ENCODE data around the gene PAH. TPM values are rescaled to one million over a fixed set of nuclear protein-coding genes. Genes with fewer than 3 reads are reported as not detected.
A peak's percentile ranks its signal among the peaks of the same experiment; 100 is the strongest.

Gene PAH
- polyA plus RNA-seq, 1 of the 3 experiments (the other 2 are of a cell fraction) = not detected

DNA sequence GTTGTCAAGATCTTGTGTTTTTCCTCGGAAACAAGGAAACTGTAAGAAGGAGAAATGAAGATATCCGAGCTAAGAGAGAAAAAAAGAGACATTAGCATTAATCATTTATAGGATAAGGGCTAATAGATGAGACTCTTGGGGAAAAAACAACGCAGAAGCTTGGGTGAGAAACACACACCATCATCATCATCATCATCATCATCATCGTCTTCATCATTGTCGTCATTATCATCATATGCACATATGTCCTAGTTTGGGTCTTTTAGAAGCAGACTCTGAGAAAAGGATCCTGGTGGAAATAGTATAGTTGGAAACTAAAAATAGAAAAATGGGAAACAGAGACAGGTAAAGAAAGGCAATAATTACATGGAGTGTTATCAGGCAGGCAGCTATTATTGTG, 95.9 kb downstream of the PAH start (continued):
- TF ChIP-seq, protein P1, sequence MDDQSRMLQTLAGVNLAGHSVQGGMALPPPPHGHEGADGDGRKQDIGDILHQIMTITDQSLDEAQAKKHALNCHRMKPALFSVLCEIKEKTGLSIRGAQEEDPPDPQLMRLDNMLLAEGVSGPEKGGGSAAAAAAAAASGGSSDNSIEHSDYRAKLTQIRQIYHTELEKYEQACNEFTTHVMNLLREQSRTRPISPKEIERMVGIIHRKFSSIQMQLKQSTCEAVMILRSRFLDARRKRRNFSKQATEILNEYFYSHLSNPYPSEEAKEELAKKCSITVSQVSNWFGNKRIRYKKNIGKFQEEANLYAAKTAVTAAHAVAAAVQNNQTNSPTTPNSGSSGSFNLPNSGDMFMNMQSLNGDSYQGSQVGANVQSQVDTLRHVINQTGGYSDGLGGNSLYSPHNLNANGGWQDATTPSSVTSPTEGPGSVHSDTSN (IDR thresholded peaks at IDR 0.05) = no peak
- TF ChIP-seq TEAD4 (IDR thresholded peaks at IDR 0.05; ENCODE audit: borderline replicate concordance, insufficient read depth) (no peak), JUND (IDR thresholded peaks at IDR 0.05) (no peak), RAD21 (IDR thresholded peaks at IDR 0.05; ENCODE audit: low read length) (no peak), MXI1 (IDR thresholded peaks at IDR 0.05; ENCODE audit: low read depth, low read length) (no peak), NRF1 (IDR thresholded peaks at IDR 0.05; ENCODE audit: low read depth, low read length) (no peak)
- TF ChIP-seq, protein P2, sequence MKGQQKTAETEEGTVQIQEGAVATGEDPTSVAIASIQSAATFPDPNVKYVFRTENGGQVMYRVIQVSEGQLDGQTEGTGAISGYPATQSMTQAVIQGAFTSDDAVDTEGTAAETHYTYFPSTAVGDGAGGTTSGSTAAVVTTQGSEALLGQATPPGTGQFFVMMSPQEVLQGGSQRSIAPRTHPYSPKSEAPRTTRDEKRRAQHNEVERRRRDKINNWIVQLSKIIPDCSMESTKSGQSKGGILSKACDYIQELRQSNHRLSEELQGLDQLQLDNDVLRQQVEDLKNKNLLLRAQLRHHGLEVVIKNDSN (IDR thresholded peaks at IDR 0.05; ENCODE audit: borderline replicate concordance, low read depth) = no peak

DNA sequence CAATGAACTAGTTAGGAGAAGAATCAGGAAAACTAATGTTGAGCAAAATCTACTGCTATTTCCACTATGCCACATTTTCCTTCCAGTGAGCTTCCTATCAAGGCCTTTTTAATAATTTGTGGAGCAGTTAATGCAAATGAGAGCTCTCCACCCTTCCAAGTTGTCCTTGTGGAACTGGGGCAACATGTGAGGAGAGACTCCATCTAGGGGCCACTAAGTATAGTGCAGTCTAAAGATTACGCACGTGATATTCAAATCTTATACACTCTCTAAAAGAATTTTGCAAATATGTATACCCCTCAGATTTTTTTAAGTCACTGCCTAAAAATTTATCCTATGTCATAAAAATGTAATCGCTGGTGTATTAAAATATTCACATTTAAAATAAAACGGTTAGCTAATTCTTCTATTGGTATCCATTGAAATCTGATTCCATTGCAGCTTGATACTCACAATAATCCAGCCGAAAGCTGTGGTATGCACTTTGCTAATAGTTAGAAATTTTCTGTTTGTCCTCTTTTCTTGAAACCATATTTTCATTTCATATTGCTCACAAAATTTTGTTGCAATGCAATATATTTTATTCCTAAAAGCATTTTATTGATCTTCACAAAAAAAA, 100.1 kb downstream of the PAH start:
- Histone ChIP-seq H3K9me3 (no peaks in the 10 kb centered on the region), H3K27me3 (ENCODE audit: insufficient read depth) (no peaks in the 10 kb centered on the region; the same call in 1 of the 2 replicates), H3K9me2 (no peaks in the 10 kb centered on the region), H3K4me1 (ENCODE audit: control insufficient read depth in 1 of 2, insufficient read depth in 2 of 2, low read depth in 1 of 2, low read length in 1 of 2) (no peaks in the 10 kb centered on the region), H3K27ac (ENCODE audit: low read depth in 2 of 2, low read length in 1 of 2) (no peak overlapping the region), H3K36me3 (replicated peaks in 1 of 2; ENCODE audit: control insufficient read depth in 1 of 2, insufficient read depth in 2 of 2, low read length in 1 of 2) (no peaks in the 10 kb centered on the region), H3K9ac (no peak overlapping the region), H3K4me3 (ENCODE audit: low read depth in 2 of 2, low read length in 1 of 2) (no peak overlapping the region), H2AFZ (ENCODE audit: low read depth) (no peak overlapping the region), H3F3A (replicated peaks; ENCODE audit: insufficient read depth) (no peaks in the 10 kb centered on the region), H3K4me2 (no peak overlapping the region), H3K79me2 (ENCODE audit: insufficient read depth) (no peaks in the 10 kb centered on the region), H4K20me1 (ENCODE audit: insufficient read depth) (no peaks in the 10 kb centered on the region)
- DNase-seq = peak; percentile 31
- ChIA-PET CTCF (interaction anchor here (0.6 to 2.3 kb wide), 24 partner anchors 10 to 1043 kb away, joined by 3 to 17 read pairs (median 4); no protein-coding TSS in a partner anchor), POLR2A (no interaction called here)
- 2% methylated on average over 5 of the region's 5 CpGs for WGBS (ENCODE audit: low lambda C conversion rate)
- TF ChIP-seq TEAD4 (IDR thresholded peaks at IDR 0.05; ENCODE audit: borderline replicate concordance, insufficient read depth) (no peak), RAD21 (IDR thresholded peaks at IDR 0.05; ENCODE audit: low read length) (peak; percentile 51), NFIC (IDR thresholded peaks at IDR 0.05; ENCODE audit: borderline replicate concordance) (no peak), TCF12 (IDR thresholded peaks at IDR 0.05) (no peak), SMC3 (IDR thresholded peaks at IDR 0.05; ENCODE audit: low read depth, low read length) (peak; percentile 30), NRF1 (IDR thresholded peaks at IDR 0.05; ENCODE audit: low read depth, low read length) (no peak), RXRA (IDR thresholded peaks at IDR 0.05; ENCODE audit: borderline replicate concordance, low read depth) (no peak)
- TF ChIP-seq, protein P3, sequence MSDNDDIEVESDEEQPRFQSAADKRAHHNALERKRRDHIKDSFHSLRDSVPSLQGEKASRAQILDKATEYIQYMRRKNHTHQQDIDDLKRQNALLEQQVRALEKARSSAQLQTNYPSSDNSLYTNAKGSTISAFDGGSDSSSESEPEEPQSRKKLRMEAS (IDR thresholded peaks at IDR 0.05; ENCODE audit: low read depth) = 0 out of 2 replicates have a peak, but pooled peaks have one; percentile 20
- TF ChIP-seq, protein P4, sequence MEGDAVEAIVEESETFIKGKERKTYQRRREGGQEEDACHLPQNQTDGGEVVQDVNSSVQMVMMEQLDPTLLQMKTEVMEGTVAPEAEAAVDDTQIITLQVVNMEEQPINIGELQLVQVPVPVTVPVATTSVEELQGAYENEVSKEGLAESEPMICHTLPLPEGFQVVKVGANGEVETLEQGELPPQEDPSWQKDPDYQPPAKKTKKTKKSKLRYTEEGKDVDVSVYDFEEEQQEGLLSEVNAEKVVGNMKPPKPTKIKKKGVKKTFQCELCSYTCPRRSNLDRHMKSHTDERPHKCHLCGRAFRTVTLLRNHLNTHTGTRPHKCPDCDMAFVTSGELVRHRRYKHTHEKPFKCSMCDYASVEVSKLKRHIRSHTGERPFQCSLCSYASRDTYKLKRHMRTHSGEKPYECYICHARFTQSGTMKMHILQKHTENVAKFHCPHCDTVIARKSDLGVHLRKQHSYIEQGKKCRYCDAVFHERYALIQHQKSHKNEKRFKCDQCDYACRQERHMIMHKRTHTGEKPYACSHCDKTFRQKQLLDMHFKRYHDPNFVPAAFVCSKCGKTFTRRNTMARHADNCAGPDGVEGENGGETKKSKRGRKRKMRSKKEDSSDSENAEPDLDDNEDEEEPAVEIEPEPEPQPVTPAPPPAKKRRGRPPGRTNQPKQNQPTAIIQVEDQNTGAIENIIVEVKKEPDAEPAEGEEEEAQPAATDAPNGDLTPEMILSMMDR (IDR thresholded peaks at IDR 0.05) = peak; percentile 80
- TF ChIP-seq, protein P5, sequence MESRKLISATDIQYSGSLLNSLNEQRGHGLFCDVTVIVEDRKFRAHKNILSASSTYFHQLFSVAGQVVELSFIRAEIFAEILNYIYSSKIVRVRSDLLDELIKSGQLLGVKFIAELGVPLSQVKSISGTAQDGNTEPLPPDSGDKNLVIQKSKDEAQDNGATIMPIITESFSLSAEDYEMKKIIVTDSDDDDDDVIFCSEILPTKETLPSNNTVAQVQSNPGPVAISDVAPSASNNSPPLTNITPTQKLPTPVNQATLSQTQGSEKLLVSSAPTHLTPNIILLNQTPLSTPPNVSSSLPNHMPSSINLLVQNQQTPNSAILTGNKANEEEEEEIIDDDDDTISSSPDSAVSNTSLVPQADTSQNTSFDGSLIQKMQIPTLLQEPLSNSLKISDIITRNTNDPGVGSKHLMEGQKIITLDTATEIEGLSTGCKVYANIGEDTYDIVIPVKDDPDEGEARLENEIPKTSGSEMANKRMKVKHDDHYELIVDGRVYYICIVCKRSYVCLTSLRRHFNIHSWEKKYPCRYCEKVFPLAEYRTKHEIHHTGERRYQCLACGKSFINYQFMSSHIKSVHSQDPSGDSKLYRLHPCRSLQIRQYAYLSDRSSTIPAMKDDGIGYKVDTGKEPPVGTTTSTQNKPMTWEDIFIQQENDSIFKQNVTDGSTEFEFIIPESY (IDR thresholded peaks at IDR 0.05; ENCODE audit: borderline replicate concordance, low read depth) = no peak

Data from SK-N-SH (cell line).